Measurements from ENCODE around the gene ZFP36L2.

DNA sequence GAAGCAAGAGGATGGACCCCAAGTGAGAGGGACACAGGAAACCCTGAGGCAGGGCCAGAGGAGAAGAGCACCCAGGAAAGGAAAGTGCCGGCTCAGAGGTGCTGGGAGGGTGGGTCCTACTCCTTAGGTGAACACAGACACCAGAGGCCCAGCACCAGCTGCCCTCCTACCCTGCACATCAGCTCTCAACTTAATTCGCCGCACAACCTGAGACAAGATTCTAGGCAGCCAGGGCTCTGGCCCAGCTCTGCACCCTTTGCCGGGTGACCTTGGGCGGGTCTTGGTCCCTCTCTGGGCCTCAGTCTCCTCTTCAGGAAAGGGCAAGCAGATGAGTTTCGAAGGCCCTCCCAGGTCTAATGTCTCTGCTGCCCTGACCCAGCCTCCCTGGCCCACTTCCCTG lies 28.1 kb downstream of the ZFP36L2 start:
- TF ChIP-seq POLR2A (IDR thresholded peaks at IDR 0.05; ENCODE audit: low read length) (no peak), GATA1 (IDR thresholded peaks at IDR 0.05; ENCODE audit: low read depth, low read length) (no peak)
